GM21786 (cell line): ENCODE results near the gene SLC27A3.

Source experiments
- ATAC-seq: cut with Tn5 transposase; IDR thresholded peaks from one replicate; pipeline ENCODE4 v1.9.1; 2021; ENCODE audit not compliant: unreplicated experiment

SLC27A3 gene

GRCh38 chr1:153774780-153775457 is at the start of gene SLC27A3:
SLC27A3 (plus strand) TSS chr1:153775407; CDS start chr1:153775498, 91 bp downstream.
- no peak for ATAC-seq

GRCh38 chr1:153727463-153728304 is 47.5 kb upstream of the SLC27A3 start, which contains the start of gene INTS3:
INTS3 (plus strand) TSS chr1:153728050; CDS start chr1:153728635, 585 bp downstream.
- peak; percentile 97 for ATAC-seq

- ATAC-seq = no peak
These were observed 46.7 kb upstream of the SLC27A3 start for GRCh38 chr1:153728305-153729066.

GRCh38 chr1:153730468-153730988 is 44.7 kb upstream of the SLC27A3 start:
- ATAC-seq = no peak

- ATAC-seq = no peak
These were observed 41.2 kb upstream of the SLC27A3 start for GRCh38 chr1:153733970-153734369.

- ATAC-seq = no peak
These were observed 40.7 kb upstream of the SLC27A3 start for GRCh38 chr1:153734396-153735089.

GRCh38 chr1:153735090-153735420 is 40.2 kb upstream of the SLC27A3 start:
- ATAC-seq = no peak

- ATAC-seq = no peak
These were observed 33.2 kb upstream of the SLC27A3 start for GRCh38 chr1:153741986-153742385.

GRCh38 chr1:153742411-153743142 is 32.6 kb upstream of the SLC27A3 start:
- peak; percentile 78 for ATAC-seq

GRCh38 chr1:153745417-153745816 is 29.8 kb upstream of the SLC27A3 start:
- ATAC-seq = no peak

GRCh38 chr1:153746174-153746573 is 29.0 kb upstream of the SLC27A3 start:
- no peak for ATAC-seq

- ATAC-seq = no peak
These were observed 26.3 kb upstream of the SLC27A3 start for GRCh38 chr1:153748903-153749302.

GRCh38 chr1:153749408-153750005 is 25.7 kb upstream of the SLC27A3 start:
- ATAC-seq = peak; percentile 80

GRCh38 chr1:153750026-153750995 is 24.9 kb upstream of the SLC27A3 start:
- no peak for ATAC-seq

GRCh38 chr1:153752072-153752471 is 23.1 kb upstream of the SLC27A3 start:
- no peak for ATAC-seq

GRCh38 chr1:153752571-153753195 is 22.5 kb upstream of the SLC27A3 start:
- no peak for ATAC-seq

- ATAC-seq = no peak
These were observed 20.9 kb upstream of the SLC27A3 start for GRCh38 chr1:153754266-153754665.

- no peak for ATAC-seq
These were observed 14.8 kb upstream of the SLC27A3 start for GRCh38 chr1:153760440-153760839.
